ENCODE measurements around the gene MED27. TPM values are rescaled to one million over a fixed set of nuclear protein-coding genes. Genes with fewer than 3 reads are reported as not detected.

The MED27 gene
- total and polyA plus RNA-seq, 2 of the 8 experiments (the other 6 are each of a cell fraction or from before 2014, with no cell fraction given) = 29.9 to 56.5 TPM

GRCh38 chr9:132014218-132014805, 65.4 kb downstream of the MED27 start:
- Histone ChIP-seq H3K79me1 (ENCODE audit: low read depth, low read length) (peaks cover 4% of the 10 kb centered on the region; the same call in 1 of the 2 replicates), H2BK15ac (ENCODE audit: low read length) (no peak overlapping the region), H2BK5ac (ENCODE audit: low read depth, low read length) (no peak overlapping the region), H3K9me3 (ENCODE audit: insufficient read depth in 2 of 2, low read depth in 1 of 2, low read length in 1 of 2) (no peaks in the 10 kb centered on the region), H2AK5ac (ENCODE audit: low read depth, low read length) (no peak overlapping the region), H3K9ac (replicated peaks in 1 of 4; ENCODE audit: extremely low read depth in 1 of 4, low read depth in 3 of 4, low read length in 3 of 4) (no peak overlapping the region), H3K27me3 (replicated peaks in 1 of 4; ENCODE audit: control insufficient read depth in 3 of 4, extremely low read depth in 1 of 4, insufficient read depth in 3 of 4, low read length in 3 of 4) (no peaks in the 10 kb centered on the region), H3K27ac (ENCODE audit: low read depth, low read length) (no peak overlapping the region), H2BK120ac (replicated peaks; ENCODE audit: low read depth, low read length) (no peak overlapping the region), H2AFZ (ENCODE audit: low read length) (no peak overlapping the region), H3K4ac (replicated peaks; ENCODE audit: insufficient read length, low read depth, low read length) (no peak overlapping the region), H2BK12ac (ENCODE audit: low read depth, low read length) (no peak overlapping the region), H2BK20ac (ENCODE audit: low read length) (no peak overlapping the region), H4K20me1 (replicated peaks in 1 of 2; ENCODE audit: control insufficient read depth in 1 of 2, insufficient read depth in 2 of 2, low read length in 2 of 2) (peaks cover 3 to 6% of the 10 kb centered on the region in 2 experiments), H3K79me2 (ENCODE audit: control insufficient read depth in 1 of 2, insufficient read depth in 2 of 2, low read length in 2 of 2) (peaks cover 0 to 5% of the 10 kb centered on the region in 2 experiments; a peak in 2 of 4 replicates), H3K14ac (ENCODE audit: insufficient read length) (no peak overlapping the region), H3K18ac (ENCODE audit: extremely low read depth, low read length) (no peak overlapping the region), H3K56ac (replicated peaks; ENCODE audit: insufficient read length, low read depth, low read length) (no peak overlapping the region), H3K4me2 (ENCODE audit: insufficient read depth in 1 of 2, low read depth in 2 of 2, low read length in 2 of 2) (no peak overlapping the region), H3K23ac (ENCODE audit: insufficient read length) (no peak overlapping the region), H3K4me3 (ENCODE audit: extremely low read depth in 1 of 4, insufficient read depth in 2 of 4, low read depth in 3 of 4, low read length in 4 of 4) (no peak overlapping the region), H4K5ac (ENCODE audit: insufficient read length, low read depth, low read length) (no peak overlapping the region), H3K4me1 (replicated peaks in 1 of 4; ENCODE audit: control insufficient read depth in 3 of 4, insufficient read depth in 4 of 4, low read length in 3 of 4) (peaks cover 0 to 5% (median 0%) of the 10 kb centered on the region in 4 experiments; a peak in 2 of 7 replicates), H3K23me2 (ENCODE audit: low read depth, low read length) (no peaks in the 10 kb centered on the region), H4K91ac (replicated peaks; ENCODE audit: insufficient read length, low read length) (no peak overlapping the region), H3K36me3 (ENCODE audit: control insufficient read depth in 2 of 4, insufficient read depth in 4 of 4, low read length in 3 of 4) (no peaks in the 10 kb centered on the region), H4K8ac (ENCODE audit: extremely low read depth, insufficient read depth, low read length) (no peak overlapping the region)
- 95% methylated on average over 4 of the region's 4 CpGs; no CpG with 5 or more reads in 1 of the 2 experiments for WGBS, 2 experiments (ENCODE audit: extremely low coverage in 1 of 2, insufficient coverage in 1 of 2, insufficient read length in 1 of 2, insufficient replicate concordance in 2 of 2, low coverage in 1 of 2, low lambda C conversion rate in 2 of 2, missing lambda C conversion rate in 1 of 2)
- FAIRE-seq (no peak), DNase-seq (ENCODE audit: low read depth in 1 of 2, low spot score in 2 of 2) (no peak)
- ChIA-PET POLR2A (ENCODE audit: partially characterized antibody) (no interaction called here), CTCF (ENCODE audit: partially characterized antibody) (interaction anchor here (0.7 to 2.2 kb wide), 3 partner anchors 13 to 153 kb away, joined by 3 to 5 read pairs (median 3); no protein-coding TSS in a partner anchor)
- no peak for TF ChIP-seq SP1 (IDR thresholded peaks at IDR 0.05; ENCODE audit: low read depth, low read length)
- TF ChIP-seq RXRA (IDR thresholded peaks at IDR 0.05; ENCODE audit: insufficient read depth, low read depth, low read length) = no peak
- no peak for TF ChIP-seq CBX5 (IDR thresholded peaks at IDR 0.05; ENCODE audit: low read depth, low read length)
- no peak for TF ChIP-seq SP4 (IDR thresholded peaks at IDR 0.05; ENCODE audit: low read length)
- TF ChIP-seq SRF (IDR thresholded peaks at IDR 0.05; ENCODE audit: low read depth, low read length) = no peak
- TF ChIP-seq SP2 (IDR thresholded peaks at IDR 0.05; ENCODE audit: low read length) = no peak
- no peak for TF ChIP-seq CTBP2 (IDR thresholded peaks at IDR 0.05; ENCODE audit: borderline replicate concordance, insufficient read depth, insufficient read length, low read length)
- TF ChIP-seq KDM1A (IDR thresholded peaks at IDR 0.05; ENCODE audit: borderline replicate concordance, low read length) = no peak
- no peak for TF ChIP-seq YY1 (IDR thresholded peaks at IDR 0.05; ENCODE audit: low read depth, low read length)
- TF ChIP-seq KDM5A (IDR thresholded peaks at IDR 0.05; ENCODE audit: low read length) = no peak
- no peak for TF ChIP-seq GABPA (IDR thresholded peaks at IDR 0.05; ENCODE audit: borderline replicate concordance, insufficient read depth, low read length)
- no peak for TF ChIP-seq NANOG (IDR thresholded peaks at IDR 0.05; ENCODE audit: insufficient read depth, low read depth, low read length, poor library complexity, severe bottlenecking)
- TF ChIP-seq NRF1 (IDR thresholded peaks at IDR 0.05; ENCODE audit: low read depth, low read length) = no peak
- no peak for TF ChIP-seq BACH1 (IDR thresholded peaks at IDR 0.05; ENCODE audit: low read length)
